Endothelial cell of umbilical vein (primary cell): ENCODE measurements around the gene CYP4F8. TPM values are rescaled to one million over a fixed set of nuclear protein-coding genes. Genes with fewer than 3 reads are reported as not detected.

Experiments
- BruUV-seq: library from RNA; stranded (reverse); fragments of 400-500 nt; replicated peaks from 2 replicates; lab custom pipeline; 2021; lab: Mats Ljungman, UMichigan
- CTCF ChIA-PET: fragments of 300-600, 350-600 bp; sonication (Branson Sonifier 250); formaldehyde crosslinking; loops from one replicate; lab custom pipeline; 2021; ENCODE audit warnings: antibody characterized with exemption, inconsistent platforms; lab: Charles Lee
- POLR2A ChIA-PET: fragments of 300-600, 350-600 bp; sonication (Branson Sonifier 250); formaldehyde crosslinking; loops from one replicate; lab custom pipeline; 2021; ENCODE audit warnings: antibody characterized with exemption, inconsistent platforms; lab: Charles Lee
- DNase-seq: peaks from one replicate; pipeline ENCODE4 v3.0.0-alpha.2; 2011; ENCODE audit warnings: low read depth, low spot score
- FAIRE-seq: peaks from 2 replicates; lab custom pipeline; 2011; peaks lifted over from hg19 to GRCh38; lab: Jason Lieb, UNC
- H2AFZ ChIP-seq: 2 replicates; pipeline ENCODE4 v1.6.0; 2012; ENCODE audit warnings: low read depth, low read length, control low read depth, inconsistent platforms
- H3K27ac ChIP-seq: 2 replicates; pipeline ENCODE4 v1.5.1; 2011; ENCODE audit warnings: low read depth, mild to moderate bottlenecking, control low read depth, low read length, moderate library complexity; ENCODE audit not compliant: insufficient read depth
- H3K27me3 ChIP-seq, 2 experiments: 2 replicates each; pipeline versions ENCODE4 v1.6.0 to v1.6.1; 2011; ENCODE audit warnings: low read length in 2 of 2, mixed read lengths in 1 of 2; ENCODE audit not compliant: control insufficient read depth in 2 of 2, insufficient read depth in 2 of 2
- H3K36me3 ChIP-seq, 2 experiments: 2 replicates in 1 of 2; 3 replicates in 1 of 2; pipeline ENCODE4 v1.5.1; 2011; ENCODE audit warnings: low read length in 2 of 2, mild to moderate bottlenecking in 1 of 2, moderate library complexity in 1 of 2; ENCODE audit not compliant: control insufficient read depth in 2 of 2, insufficient read depth in 2 of 2; ENCODE audit errors: extremely low read depth in 1 of 2
- H3K4me1 ChIP-seq: 3 replicates; pipeline ENCODE4 v1.5.1; 2011; ENCODE audit warnings: mild to moderate bottlenecking, low read length; ENCODE audit not compliant: control insufficient read depth, insufficient read depth; ENCODE audit errors: extremely low read depth
- H3K4me2 ChIP-seq: 2 replicates; pipeline ENCODE4 v1.6.1; 2011; ENCODE audit warnings: low read length, control low read depth, mixed read lengths; ENCODE audit not compliant: insufficient read depth
- H3K4me3 ChIP-seq, 3 experiments: fragments of 200-600 bp in 1 of 3; sonication (generic), shearing (Covaris generic) in 1 of 3; replicated peaks in 1 of 3; 2 replicates each; pipeline ENCODE4 v1.5.1; 2011 to 2016; ENCODE audit warnings: control low read depth in 3 of 3, low read length in 3 of 3, mild to moderate bottlenecking in 2 of 3, inconsistent platforms in 1 of 3, low read depth in 1 of 3, moderate library complexity in 1 of 3; ENCODE audit not compliant: insufficient read depth in 1 of 3
- H3K79me2 ChIP-seq: 2 replicates; pipeline ENCODE4 v1.6.0; 2012; ENCODE audit warnings: low read length, inconsistent platforms; ENCODE audit not compliant: control insufficient read depth, insufficient read depth
- H3K9ac ChIP-seq: replicated peaks from 2 replicates; pipeline ENCODE3; 2011; ENCODE audit warnings: low read length, control low read depth; ENCODE audit not compliant: insufficient read depth; ENCODE audit errors: extremely low read depth
- H3K9me1 ChIP-seq: replicated peaks from 3 replicates; pipeline ENCODE4 v1.6.0; 2011; ENCODE audit warnings: mild to moderate bottlenecking, low read length; ENCODE audit not compliant: control insufficient read depth, insufficient read depth; ENCODE audit errors: extremely low read depth
- H3K9me3 ChIP-seq: replicated peaks from 2 replicates; pipeline ENCODE4 v1.5.1; 2012; ENCODE audit warnings: low read length, inconsistent platforms; ENCODE audit not compliant: control insufficient read depth, insufficient read depth
- H4K20me1 ChIP-seq: replicated peaks from 2 replicates; pipeline ENCODE3; 2011; ENCODE audit warnings: mild to moderate bottlenecking, low read length; ENCODE audit not compliant: control insufficient read depth, insufficient read depth; ENCODE audit errors: extremely low read depth
- CTCF ChIP-seq, 2 donors: IDR thresholded peaks; 1 replicate in 1 of 2; 2 replicates in 1 of 2; pipeline ENCODE4 v1.5.1; 2011; ENCODE audit warnings: low read length in 2 of 2, mild to moderate bottlenecking in 2 of 2, moderate library complexity in 2 of 2, control low read depth in 1 of 2, inconsistent platforms in 1 of 2, low read depth in 1 of 2; ENCODE audit not compliant: insufficient read depth in 1 of 2; ENCODE audit errors: extremely low read depth in 1 of 2
- EZH2 ChIP-seq: IDR thresholded peaks from 2 replicates; pipeline ENCODE4 v1.6.1; 2012; ENCODE audit warnings: borderline replicate concordance, low read depth, mild to moderate bottlenecking, moderate library complexity, low read length, inconsistent platforms; ENCODE audit not compliant: severe bottlenecking
- FOS ChIP-seq: IDR thresholded peaks from 2 replicates; pipeline ENCODE4 v1.6.1; 2011; ENCODE audit warnings: mild to moderate bottlenecking, low read length, moderate library complexity, borderline replicate concordance; ENCODE audit not compliant: insufficient read depth
- GATA2 ChIP-seq: IDR thresholded peaks from 2 replicates; pipeline ENCODE4 v1.7.0; 2011; ENCODE audit warnings: low read depth, mild to moderate bottlenecking, moderate library complexity, mixed read lengths, low read length; ENCODE audit not compliant: insufficient read length, insufficient read depth
- JUN ChIP-seq: IDR thresholded peaks from 2 replicates; pipeline ENCODE4 v1.6.1; 2011; ENCODE audit warnings: borderline replicate concordance, low read depth; ENCODE audit not compliant: insufficient read length, insufficient read depth
- MAX ChIP-seq: IDR thresholded peaks from 2 replicates; pipeline ENCODE4 v1.6.1; 2011; ENCODE audit not compliant: insufficient read depth, insufficient read length
- MYC ChIP-seq: IDR thresholded peaks from one replicate; pipeline ENCODE4 v1.6.1; 2011; ENCODE audit warnings: mild to moderate bottlenecking, low read depth, low read length
- POLR2A ChIP-seq: IDR thresholded peaks from 2 replicates; pipeline ENCODE4 v1.6.1; 2012; ENCODE audit warnings: low read depth, mild to moderate bottlenecking, control low read depth, low read length
- POLR2AphosphoS5 ChIP-seq: IDR thresholded peaks from 2 replicates; pipeline ENCODE4 v1.6.1; 2012; ENCODE audit warnings: low read depth, mild to moderate bottlenecking, control low read depth, low read length, moderate library complexity; ENCODE audit not compliant: insufficient read depth
- dilution Hi-C: fragments of 300-500 bp; cut with MboI; formaldehyde crosslinking; loops from one replicate; pipeline ENCODE4 v1.15.0; 2019; ENCODE audit warnings: low sequenced_read_pairs; ENCODE audit not compliant: extremely low pct_ligation_motif_present
- intact Hi-C: fragments of 100-400 bp; cut with micrococcal nuclease; formaldehyde crosslinking; loops from one replicate; pipeline ENCODE4 v1.10.0; 2022
- polyA plus RNA-seq, 4 experiments: library from polyadenylated mRNA; depleted of rRNA in 3 of 4; stranded (reverse) in 3 of 4; unstranded in 1 of 4; fragments of >200 nt; gene quantifications; 2 replicates each; pipeline versions ENCODE4 v1.2.1 to v1.2.3, GENCODE V29; 2011 to 2012; ENCODE audit warnings: missing spikeins in 1 of 4
- total RNA-seq: library from RNA; stranded (reverse); gene quantifications from 2 replicates; pipeline ENCODE4 v1.2.3, GENCODE V29; 2021

CYP4F8 gene
- total and polyA plus RNA-seq, 2 donors (not counting 3 experiments of a cell fraction or from before 2014, with no cell fraction given), result not detected

GRCh38 chr19:15666186-15666585, 51.2 kb downstream of the CYP4F8 start:
- Histone ChIP-seq H3K79me2 (no peaks in the 10 kb centered on the region), H3K36me3 (no peaks in the 10 kb centered on the region), H3K4me2 (no peak overlapping the region), H3K9me1 (no peaks in the 10 kb centered on the region), H2AFZ (no peak overlapping the region), H3K27ac (no peak overlapping the region), H3K9me3 (no peaks in the 10 kb centered on the region), H4K20me1 (no peaks in the 10 kb centered on the region), H3K27me3 (no peaks in the 10 kb centered on the region), H3K9ac (no peak overlapping the region), H3K4me3 (no peak overlapping the region), H3K4me1 (no peaks in the 10 kb centered on the region)
- POLR2A ChIA-PET, result no interaction called here
- TF ChIP-seq CTCF (IDR thresholded peaks at IDR 0.05; ENCODE audit: extremely low read depth in 1 of 2, insufficient read depth in 1 of 2, low read depth in 1 of 2, low read length in 2 of 2) (no peak), FOS (no peak), POLR2A (no peak), EZH2 (no peak), GATA2 (no peak), POLR2AphosphoS5 (no peak), JUN (no peak), MYC (no peak), MAX (no peak)
- dilution Hi-C loops (no loop called here), intact Hi-C loops (no loop called here)
- CTCF ChIA-PET, result interaction anchor here (0.6 kb wide), 1 partner anchor 1282 kb away, joined by 3 read pairs; no protein-coding TSS in a partner anchor
- no TSS peak for BruUV-seq
- DNase-seq, result no peak
- FAIRE-seq, result no peak
